Measurements from ENCODE around the gene NBAS. TPM values are rescaled to one million over a fixed set of nuclear protein-coding genes. Genes with fewer than 3 reads are reported as not detected.

The NBAS gene
- polyA plus RNA-seq, 1 donor from 2014 or later: 31.9 TPM

- H3K27ac ChIP-seq (ENCODE audit: low read length): no peak overlapping the region
- no peaks in the 10 kb centered on the region for H3K79me2 ChIP-seq (replicated peaks; ENCODE audit: insufficient read depth, low read length)
- no peak overlapping the region for H2AFZ ChIP-seq (ENCODE audit: low read depth, low read length)
- no peak for TF ChIP-seq MXI1 (conservative IDR thresholded peaks at IDR 0.05; ENCODE audit: poor library complexity, severe bottlenecking)
- TF ChIP-seq SMC3 (conservative IDR thresholded peaks at IDR 0.05; ENCODE audit: poor library complexity): no peak
- TF ChIP-seq CTCF (IDR thresholded peaks at IDR 0.05; ENCODE audit: poor library complexity, severe bottlenecking): no peak
- no peak for TF ChIP-seq EZH2 (IDR thresholded peaks at IDR 0.05; ENCODE audit: borderline replicate concordance, insufficient read depth, low read length, poor library complexity, severe bottlenecking)
- H3K27me3 ChIP-seq (ENCODE audit: insufficient read depth, low read depth, low read length): no peaks in the 10 kb centered on the region
- no peaks in the 10 kb centered on the region for H3K9me3 ChIP-seq (ENCODE audit: low read length)
- no peak overlapping the region for H3K4me2 ChIP-seq (ENCODE audit: low read length)
- H3K9ac ChIP-seq (ENCODE audit: low read length): no peak overlapping the region
- no peak overlapping the region for H3K4me3 ChIP-seq (ENCODE audit: low read length)
- no peaks in the 10 kb centered on the region for H4K20me1 ChIP-seq (ENCODE audit: insufficient read depth)
- H3F3A ChIP-seq (ENCODE audit: insufficient read depth, low read length, poor library complexity, severe bottlenecking): no peaks in the 10 kb centered on the region
- no peaks in the 10 kb centered on the region for H3K36me3 ChIP-seq (ENCODE audit: insufficient read depth, low read length)
- no peaks in the 10 kb centered on the region for H3K9me2 ChIP-seq (ENCODE audit: insufficient read depth, low read length)
These were observed 314.3 kb downstream of the NBAS start for GRCh38 chr2:15246870-15247269.

GRCh38 chr2:15243762-15244161 lies 317.4 kb downstream of the NBAS start:
- no peak for TF ChIP-seq CTCF (IDR thresholded peaks at IDR 0.05; ENCODE audit: poor library complexity, severe bottlenecking)
- TF ChIP-seq RAD21 (conservative IDR thresholded peaks at IDR 0.05): no peak
- TF ChIP-seq TAF1 (IDR thresholded peaks at IDR 0.05; ENCODE audit: low read depth): no peak
- no peak for TF ChIP-seq EP300 (conservative IDR thresholded peaks at IDR 0.05; ENCODE audit: poor library complexity, severe bottlenecking)
- no peak for TF ChIP-seq SMC3 (conservative IDR thresholded peaks at IDR 0.05; ENCODE audit: poor library complexity)
- TF ChIP-seq, protein P1, sequence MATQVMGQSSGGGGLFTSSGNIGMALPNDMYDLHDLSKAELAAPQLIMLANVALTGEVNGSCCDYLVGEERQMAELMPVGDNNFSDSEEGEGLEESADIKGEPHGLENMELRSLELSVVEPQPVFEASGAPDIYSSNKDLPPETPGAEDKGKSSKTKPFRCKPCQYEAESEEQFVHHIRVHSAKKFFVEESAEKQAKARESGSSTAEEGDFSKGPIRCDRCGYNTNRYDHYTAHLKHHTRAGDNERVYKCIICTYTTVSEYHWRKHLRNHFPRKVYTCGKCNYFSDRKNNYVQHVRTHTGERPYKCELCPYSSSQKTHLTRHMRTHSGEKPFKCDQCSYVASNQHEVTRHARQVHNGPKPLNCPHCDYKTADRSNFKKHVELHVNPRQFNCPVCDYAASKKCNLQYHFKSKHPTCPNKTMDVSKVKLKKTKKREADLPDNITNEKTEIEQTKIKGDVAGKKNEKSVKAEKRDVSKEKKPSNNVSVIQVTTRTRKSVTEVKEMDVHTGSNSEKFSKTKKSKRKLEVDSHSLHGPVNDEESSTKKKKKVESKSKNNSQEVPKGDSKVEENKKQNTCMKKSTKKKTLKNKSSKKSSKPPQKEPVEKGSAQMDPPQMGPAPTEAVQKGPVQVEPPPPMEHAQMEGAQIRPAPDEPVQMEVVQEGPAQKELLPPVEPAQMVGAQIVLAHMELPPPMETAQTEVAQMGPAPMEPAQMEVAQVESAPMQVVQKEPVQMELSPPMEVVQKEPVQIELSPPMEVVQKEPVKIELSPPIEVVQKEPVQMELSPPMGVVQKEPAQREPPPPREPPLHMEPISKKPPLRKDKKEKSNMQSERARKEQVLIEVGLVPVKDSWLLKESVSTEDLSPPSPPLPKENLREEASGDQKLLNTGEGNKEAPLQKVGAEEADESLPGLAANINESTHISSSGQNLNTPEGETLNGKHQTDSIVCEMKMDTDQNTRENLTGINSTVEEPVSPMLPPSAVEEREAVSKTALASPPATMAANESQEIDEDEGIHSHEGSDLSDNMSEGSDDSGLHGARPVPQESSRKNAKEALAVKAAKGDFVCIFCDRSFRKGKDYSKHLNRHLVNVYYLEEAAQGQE (IDR thresholded peaks at IDR 0.05; ENCODE audit: borderline replicate concordance): no peak
- no peak for TF ChIP-seq MXI1 (conservative IDR thresholded peaks at IDR 0.05; ENCODE audit: poor library complexity, severe bottlenecking)
- TF ChIP-seq POLR2AphosphoS5 (IDR thresholded peaks at IDR 0.05): no peak
- TF ChIP-seq EZH2 (IDR thresholded peaks at IDR 0.05; ENCODE audit: borderline replicate concordance, insufficient read depth, low read length, poor library complexity, severe bottlenecking): no peak
- H2AFZ ChIP-seq (ENCODE audit: low read depth, low read length): no peak overlapping the region

More at GRCh38 chr2:15243762-15244161, 317.4 kb downstream of the NBAS start:
- Histone ChIP-seq H3K9ac (ENCODE audit: low read length) (no peak overlapping the region), H3K4me2 (ENCODE audit: low read length) (no peak overlapping the region), H3K9me3 (ENCODE audit: low read length) (no peaks in the 10 kb centered on the region), H3K27me3 (ENCODE audit: insufficient read depth, low read depth, low read length) (no peaks in the 10 kb centered on the region), H3K9me2 (ENCODE audit: insufficient read depth, low read length) (no peaks in the 10 kb centered on the region), H3K79me2 (replicated peaks; ENCODE audit: insufficient read depth, low read length) (no peaks in the 10 kb centered on the region), H3K4me3 (ENCODE audit: low read length) (no peak overlapping the region), H3F3A (ENCODE audit: insufficient read depth, low read length, poor library complexity, severe bottlenecking) (no peaks in the 10 kb centered on the region), H4K20me1 (ENCODE audit: insufficient read depth) (no peaks in the 10 kb centered on the region), H3K27ac (ENCODE audit: low read length) (no peak overlapping the region), H3K36me3 (ENCODE audit: insufficient read depth, low read length) (no peaks in the 10 kb centered on the region)

All from neural cell (in vitro differentiated cells).